ENCODE measurements around the gene GJC2.
"Not testable (repeated sequence)": the region's sequence is repeated elsewhere in the genome, so short reads cannot be mapped to it uniquely, and the experiment has no call there.

Gene GJC2

DNA sequence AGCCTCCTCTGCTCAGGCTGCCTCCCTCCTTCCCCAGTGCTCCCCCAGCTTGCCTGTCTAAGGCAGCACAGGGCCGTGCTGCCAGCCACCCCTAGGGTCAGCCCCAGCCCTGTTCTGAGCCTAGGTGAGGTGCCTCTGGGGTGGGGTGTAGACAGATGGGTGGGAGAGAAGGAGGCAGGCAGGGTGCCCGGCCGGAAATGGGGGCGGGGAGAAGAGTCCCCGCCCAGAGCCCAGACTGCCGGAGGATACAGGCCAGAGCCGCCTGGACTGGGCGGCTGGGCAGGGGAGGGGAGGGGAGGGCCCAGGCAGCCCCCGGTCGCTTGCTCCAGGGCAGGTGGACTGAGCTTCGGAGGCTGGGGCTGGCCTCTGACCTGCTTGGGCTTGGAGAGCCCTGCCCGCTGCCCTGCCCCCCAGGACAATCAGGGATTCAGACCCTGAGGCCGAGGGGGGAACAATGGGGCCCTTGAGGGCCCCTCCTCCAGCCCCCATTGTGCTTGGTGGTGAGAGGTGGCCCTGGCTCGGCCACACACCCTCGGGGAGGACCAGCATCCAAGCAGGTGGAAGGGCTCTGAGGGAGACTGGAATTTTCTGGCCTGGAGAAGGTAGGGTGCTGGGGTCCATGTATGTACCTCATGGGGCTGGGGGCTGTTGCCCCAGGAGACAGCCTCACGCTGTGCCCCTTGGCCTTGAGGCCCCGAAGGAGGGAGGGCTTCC lies at the start of gene GJC2:
Gene GJC2 (plus strand): TSS at position 525 of the 714 bp plus-strand sequence. CDS start 7,829 bp downstream, outside the sequence.
- DNase-seq (ENCODE audit: low read depth in 1 of 2, low spot score in 1 of 2) = no peak

DNA sequence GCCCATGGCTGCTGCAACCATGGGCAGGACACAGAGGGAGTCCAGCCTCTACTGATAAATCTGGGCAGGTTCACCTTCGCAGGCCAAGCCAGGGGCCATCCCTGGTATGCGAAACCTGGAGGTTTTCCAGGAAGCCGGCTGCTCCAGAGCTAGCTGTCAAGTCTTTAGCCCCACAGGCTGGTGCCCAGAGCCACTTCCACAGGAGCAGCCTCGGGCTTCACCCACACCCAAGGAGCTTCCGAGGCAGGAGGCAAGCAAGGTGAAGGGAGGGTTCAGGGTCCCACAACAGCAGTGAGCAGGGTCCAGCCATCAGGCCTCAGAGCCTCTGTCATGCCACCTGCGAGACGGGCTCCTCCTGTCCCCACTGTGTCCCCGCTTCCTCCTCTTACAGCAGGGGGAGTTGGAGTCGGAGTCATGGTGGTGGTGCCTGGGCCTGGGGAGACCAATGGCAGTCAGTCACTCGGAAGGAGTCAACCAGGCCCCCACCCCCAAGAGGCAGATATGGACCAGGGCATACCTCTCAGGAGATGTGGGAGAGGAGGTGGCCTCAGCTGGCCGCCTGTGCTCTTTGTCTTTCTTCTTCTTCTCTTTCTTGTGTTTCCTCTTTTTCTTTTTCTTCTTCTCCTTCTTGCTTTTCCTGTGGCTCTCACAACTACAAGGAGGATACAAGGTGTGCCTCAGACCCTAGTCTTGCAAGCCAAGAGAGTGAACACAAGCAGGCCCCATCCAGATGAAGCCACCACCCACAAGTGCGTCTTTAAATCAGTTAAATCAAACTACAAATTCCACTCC lies 48.7 kb upstream of the GJC2 start:
- no peak for DNase-seq (ENCODE audit: low read depth in 1 of 2, low spot score in 1 of 2)

DNA sequence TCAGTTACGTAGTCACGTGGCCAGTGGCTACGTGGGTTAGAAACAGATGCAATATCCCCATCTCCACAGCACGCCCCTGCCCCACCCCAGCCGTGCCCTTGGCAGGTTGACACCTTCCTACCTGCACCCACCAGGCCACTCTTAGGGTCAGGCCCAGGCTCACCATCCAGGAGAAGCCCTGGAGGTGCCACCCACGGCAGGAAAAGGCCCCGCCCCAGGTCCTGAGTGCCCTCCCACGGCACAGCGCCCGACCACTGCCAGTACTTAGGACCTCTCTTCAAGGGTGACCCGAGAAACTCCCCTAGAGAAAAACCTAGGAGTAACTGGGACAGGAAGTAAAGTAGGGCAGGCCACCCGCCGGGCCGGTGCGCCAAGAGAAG lies 48.1 kb upstream of the GJC2 start:
- no peak for DNase-seq (ENCODE audit: low read depth in 1 of 2, low spot score in 1 of 2)

DNA sequence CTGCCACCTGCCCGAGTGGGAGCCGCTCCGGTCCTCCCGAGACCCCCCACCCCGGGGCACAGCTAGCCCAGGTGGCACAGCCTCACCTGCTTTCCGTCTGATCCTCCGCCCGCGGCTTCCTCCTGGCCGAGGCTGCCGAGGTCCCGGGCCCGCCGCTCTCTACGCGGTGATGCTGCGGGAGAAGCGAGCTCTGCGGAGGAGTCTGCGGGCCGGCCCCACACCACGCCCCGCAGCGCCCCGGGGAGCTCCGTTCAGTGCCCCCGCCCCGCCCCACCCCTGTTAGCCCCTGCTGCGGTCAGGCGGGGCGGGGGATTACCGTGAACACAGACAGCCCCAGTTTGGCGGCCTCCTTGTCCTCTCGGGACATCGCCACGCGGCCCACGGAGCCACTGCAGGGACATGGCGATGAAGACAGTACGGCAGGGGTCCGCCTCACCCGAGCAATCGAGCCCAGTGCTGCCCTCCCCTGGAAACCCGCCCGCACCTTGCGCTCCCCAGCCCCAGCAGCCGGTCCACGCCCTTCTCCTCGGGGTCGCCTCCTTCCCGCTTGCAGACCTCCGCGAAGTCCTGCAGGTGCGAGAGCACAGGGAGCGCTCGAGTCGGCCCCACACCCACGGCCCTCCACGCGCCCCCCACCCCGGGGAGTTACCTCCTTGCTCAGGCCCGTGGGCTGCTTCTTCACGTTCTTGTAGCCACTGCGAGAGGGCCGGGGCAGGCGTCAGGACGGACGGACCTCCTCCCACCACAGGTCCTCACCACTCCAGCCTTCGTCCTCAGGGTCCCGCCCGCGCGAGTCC lies 47.5 kb upstream of the GJC2 start:
- DNase-seq (ENCODE audit: low read depth in 1 of 2, low spot score in 1 of 2) = peak; percentile 37 to 41

DNA sequence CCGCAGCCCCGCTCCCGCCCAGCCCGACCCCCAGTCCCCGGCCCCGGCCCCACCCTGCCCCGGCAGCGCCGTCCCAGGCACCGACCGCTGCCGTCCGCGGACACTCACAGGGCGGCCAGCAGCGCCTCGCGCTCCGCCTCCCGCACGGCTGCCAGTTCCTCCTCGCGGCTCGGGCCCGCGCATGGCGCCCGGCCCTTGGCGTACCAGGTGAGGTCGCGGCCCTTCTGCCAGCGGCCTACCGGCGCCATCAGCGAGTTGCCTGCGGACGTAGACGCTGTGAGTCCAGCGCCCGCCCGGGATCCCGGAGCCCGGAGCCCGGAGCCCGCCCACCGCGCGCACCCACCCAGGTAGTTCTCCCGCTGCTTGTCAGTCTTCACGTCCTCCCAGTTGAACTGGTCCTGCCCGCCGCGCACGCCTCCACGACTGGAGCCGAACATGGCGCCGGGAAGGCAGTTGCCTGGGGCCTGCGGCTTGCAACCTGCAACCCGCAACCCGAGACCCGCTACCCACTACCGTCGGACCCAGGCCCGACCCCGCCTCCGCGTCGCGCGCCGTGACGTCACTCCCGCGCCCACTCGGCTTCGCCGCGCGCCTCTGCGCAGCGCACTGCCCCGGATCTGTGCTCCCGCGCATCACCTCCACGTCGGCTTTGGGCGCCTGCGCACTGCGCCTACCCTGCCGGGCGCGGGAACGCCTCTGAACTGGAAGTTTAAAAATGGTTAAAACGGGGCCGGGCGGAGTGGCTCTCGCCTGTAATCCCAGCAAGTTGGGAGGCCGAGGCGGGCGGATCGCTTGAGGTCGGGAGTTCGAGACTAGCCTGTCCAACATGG lies 46.7 kb upstream of the GJC2 start, which contains the start of gene C1orf35:
Gene C1orf35 (minus strand): TSS at position 535 of the 830 bp plus-strand sequence. CDS start 98 bp downstream, at position 437.
- DNase-seq (ENCODE audit: low read depth in 1 of 2, low spot score in 1 of 2) = peak; percentile 82 to 93

DNA sequence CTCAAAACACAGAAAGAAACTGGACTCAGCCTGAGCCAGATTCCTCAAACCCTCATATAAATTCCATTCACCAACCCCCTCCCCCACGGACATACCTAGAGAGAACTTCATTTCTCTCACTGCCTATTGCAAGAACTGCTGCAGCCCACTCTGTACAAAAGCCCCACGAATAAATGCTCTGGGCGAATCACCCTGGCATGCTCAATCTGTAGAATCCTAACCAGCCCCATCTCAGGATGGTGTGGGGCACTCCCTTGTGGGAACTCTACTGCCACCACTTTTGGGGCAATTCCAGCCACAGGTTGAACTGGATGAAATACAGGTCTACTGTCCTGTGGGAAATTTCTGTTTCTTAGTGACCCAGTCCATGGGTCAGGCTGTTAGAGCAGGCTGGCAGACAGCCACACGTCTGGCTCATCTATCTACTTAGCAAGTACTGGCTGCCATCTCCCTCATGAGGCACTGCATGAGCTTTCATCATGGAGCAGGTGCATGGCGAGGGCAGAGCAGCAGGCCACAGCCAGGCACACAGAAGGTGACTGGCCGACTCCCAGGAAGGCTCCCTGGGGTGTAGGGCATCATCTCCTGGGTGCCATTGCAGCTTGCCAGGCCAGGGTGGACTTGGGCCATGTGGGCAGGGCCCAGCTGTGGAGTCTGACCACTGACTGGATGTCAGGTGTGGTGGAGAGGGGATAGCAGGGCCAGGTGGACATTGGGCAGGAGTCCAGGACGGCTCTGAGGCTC lies 45.0 kb upstream of the GJC2 start:
- DNase-seq (ENCODE audit: low read depth in 1 of 2, low spot score in 1 of 2) = no peak

DNA sequence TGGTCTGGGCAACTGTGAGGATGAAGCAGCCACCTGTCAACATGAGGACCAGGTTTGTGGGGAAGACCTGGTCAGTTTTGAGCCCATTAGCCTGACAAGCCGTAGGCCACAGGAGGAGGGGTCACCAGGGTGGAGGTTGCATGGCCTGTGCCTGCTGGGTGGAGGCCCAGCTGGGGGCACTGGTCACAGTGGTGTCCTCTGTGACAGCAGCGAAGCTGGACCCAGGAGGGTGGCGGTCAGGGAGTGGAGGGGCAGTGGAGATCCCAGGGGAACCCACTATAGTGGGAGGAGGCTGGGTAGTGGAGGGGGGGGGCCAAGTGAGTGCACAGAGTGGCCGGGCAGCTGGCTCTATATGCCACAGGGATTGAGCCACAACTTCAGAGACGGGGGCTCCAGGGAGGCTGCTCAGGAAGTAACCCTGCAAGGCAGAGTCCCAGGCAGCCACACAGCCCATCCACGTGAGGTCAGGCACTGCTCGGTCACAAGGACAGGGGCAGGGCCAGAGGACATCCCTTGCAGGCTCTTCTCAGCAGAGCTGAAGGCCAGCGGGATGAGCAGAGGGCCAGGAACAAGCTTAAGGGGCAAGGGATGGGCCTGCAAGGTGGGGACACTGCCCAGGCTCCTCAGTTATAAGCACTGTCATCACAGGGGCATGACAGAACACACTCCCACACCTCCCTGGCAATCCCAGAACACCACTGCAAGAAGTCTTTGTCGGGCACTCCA lies 44.3 kb upstream of the GJC2 start:
- no peak for DNase-seq (ENCODE audit: low read depth in 1 of 2, low spot score in 1 of 2)

DNA sequence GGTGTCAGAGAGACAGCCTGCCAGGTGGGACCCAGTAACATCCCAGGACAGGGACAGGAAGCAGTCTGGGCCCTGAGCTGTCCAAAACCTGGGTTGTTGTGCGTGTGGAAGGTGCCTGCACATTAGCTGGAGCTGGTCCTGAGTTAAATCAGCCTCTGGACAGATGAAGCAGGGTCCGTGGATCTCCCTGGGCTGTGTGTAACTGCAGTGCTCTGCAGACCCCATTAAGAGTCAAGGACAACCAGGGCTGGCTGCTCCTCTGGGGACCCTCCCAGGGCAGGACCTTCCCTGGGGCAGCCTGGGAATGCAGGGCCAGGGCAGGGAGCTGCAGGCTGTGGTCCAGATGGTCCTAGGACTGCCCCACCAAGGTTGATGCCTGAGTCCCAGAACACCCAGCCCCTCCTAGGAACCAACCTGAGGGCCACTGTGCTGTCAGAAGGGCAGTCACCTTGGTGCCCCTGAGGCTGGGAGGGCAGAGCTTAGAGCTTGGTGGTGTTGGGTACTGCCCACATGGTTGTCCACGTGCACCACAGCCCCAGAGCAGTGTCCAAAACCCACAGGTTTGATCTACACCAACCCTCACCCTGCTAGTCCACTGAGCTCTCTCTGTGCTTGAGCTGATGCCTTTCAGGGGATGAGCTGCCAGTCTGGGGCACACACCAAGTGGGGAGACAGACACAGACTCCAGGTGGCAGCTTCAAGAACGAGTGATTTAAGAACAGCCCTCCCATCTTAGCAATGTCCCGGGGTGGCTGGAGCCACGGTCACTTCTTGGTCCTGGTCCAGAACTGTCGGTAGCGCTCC lies 43.5 kb upstream of the GJC2 start:
- no peak for DNase-seq (ENCODE audit: low read depth in 1 of 2, low spot score in 1 of 2)

DNA sequence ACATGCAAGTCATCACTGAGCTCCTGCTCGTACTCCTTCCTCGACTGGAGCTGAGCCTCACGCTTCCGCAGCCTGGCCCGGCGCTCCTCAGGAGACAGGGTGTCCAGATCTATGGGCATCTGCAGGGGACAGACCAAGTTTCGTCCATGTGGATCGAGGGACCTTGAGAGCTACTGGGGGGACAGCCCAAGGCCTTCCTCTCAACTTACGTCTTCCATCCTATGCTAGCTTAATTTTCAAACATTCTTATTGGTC lies 43.0 kb upstream of the GJC2 start:
- no peak for DNase-seq (ENCODE audit: low read depth in 1 of 2, low spot score in 1 of 2)

DNA sequence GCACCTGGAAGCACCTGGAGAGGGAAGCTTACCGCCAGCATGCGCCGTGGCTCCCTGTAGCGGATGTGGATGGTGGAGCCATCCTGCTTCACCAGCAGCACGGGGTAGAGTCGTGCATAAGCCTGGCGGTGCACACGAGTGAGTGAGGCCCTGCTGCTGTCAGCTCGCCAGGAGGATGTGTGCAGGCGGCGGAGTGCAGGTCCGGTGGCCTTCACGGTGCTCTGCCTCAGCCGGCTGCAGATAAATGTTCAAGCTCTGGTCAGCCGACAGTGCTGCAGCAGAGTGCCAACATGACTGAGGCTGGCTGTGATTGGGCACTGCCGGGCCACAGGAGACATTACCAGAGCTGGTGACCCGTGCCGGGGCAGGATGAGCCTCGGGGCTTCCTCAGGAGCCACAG lies 42.1 kb upstream of the GJC2 start:
- DNase-seq (ENCODE audit: low read depth in 1 of 2, low spot score in 1 of 2) = no peak

DNA sequence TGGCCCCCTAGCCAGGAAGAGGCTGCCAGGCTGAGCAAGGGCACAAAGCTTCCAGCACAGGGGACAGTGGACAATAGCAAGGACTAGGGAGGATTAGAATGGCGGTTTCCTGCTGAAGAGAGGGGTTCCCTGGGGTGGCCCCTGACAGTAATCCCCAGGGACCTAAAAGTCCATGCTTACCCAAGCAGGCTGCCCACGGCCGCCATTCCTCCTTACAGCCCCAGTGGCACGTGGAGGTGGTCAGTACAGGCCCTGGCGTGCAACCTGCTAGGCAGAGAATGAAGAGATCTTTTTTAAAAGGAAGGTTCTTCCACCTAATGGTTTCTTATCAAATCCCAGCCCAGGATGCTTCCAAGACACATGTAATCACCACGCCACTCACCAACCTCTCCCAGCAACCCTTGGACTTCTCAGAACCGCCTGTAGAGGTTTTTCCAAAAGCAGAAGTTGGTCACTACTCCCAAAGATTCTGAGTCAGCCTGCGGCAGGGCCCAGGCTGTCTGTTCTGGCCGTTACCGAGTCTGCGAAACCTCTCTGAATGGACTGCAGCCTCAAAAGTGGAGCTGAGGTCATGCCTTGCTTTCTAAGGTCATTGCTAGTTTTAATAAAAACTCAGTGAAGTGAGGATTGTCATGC lies 41.6 kb upstream of the GJC2 start:
- DNase-seq (ENCODE audit: low read depth in 1 of 2, low spot score in 1 of 2) = no peak

DNA sequence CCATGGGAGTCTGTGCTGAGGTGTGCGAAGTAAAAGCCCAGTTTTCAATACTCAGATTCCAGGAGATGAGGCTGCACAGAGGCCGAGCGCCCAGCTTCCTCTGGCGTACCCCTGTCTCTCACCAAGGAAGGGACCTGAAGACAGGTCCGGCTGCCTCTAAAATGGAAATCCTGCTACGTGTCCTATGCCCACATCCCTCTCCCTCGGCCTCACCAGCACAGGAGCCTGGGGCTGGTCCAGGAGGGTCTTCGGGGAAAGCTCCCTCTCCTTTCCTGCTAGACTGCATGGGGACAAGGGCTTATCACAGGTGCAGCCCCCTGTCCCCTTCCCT lies 41.0 kb upstream of the GJC2 start:
- DNase-seq (ENCODE audit: low read depth in 1 of 2, low spot score in 1 of 2) = no peak

DNA sequence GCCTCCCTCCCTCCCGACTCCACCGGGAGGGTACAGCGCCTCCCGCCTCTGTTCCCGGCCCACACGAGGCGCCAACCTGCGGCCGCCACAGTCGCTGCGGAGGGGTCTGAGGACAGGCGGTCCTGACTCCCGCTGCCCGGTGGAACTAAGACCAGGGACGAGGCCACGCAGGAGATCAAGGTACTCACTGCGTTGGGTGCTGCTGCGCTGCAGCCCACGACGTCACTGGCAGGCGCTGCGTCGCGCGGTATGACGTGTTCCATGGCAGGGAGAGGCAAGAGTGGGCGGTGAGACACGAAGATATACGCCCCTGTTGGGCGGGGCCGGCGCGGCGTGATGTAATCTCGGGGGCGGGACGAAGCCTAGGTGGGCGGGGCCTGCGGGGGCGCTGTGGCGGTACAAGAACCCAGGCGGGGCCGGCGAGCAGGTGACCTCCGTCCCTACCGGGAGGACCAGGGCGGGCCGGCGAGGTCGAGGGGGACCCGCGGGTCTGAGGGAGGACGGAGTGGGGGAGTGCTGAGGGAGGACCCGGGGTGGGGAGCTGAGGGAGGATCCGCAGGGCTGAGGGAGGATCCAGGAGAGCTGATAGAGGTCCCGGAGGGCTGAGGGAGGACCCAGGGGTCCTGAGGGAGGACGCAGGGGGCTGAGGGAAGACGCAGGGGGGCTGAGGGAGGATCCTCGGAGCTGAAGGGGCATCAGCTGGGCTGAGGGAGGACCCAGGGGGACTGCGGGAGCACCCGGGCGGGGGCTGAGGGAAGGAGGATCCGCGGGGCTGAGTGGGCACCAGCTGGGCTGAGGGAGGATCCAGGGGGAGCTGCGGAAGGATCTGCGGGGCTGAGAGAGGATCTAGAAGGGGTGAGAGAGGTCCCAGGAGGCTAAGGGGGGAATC lies 40.4 kb upstream of the GJC2 start, which contains the start of gene MRPL55:
Gene MRPL55 (minus strand): TSS at position 227 of the 889 bp plus-strand sequence. CDS start 1,039 bp downstream, outside the sequence.
- peak; percentile 98 to 99 for DNase-seq (ENCODE audit: low read depth in 1 of 2, low spot score in 1 of 2)

DNA sequence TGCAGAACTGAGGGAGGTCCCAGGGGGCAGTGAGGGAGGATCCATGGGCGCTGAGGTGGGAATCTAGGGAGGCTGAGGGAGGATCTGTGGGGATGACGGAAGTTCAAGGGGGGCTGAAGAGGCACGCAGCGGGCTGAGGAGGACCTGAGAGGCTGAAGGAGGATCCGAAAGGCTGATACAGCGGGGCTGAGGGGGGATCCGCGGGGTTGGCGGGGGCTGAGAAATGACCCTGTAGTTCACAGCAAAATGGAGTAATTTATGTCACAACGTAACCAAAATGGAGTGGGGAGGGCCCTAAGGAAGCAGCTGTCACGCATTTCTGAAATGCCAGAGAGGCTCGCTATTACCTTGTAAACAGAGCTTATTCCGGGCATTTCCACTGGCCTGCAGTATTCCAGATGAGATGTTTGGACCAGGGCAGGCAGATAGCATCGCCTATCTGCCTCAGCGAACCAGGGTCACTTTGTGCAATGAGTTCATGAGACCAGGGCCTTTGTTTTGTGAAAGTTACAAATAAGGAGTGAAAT lies 39.7 kb upstream of the GJC2 start:
- DNase-seq (ENCODE audit: low read depth in 1 of 2, low spot score in 1 of 2) = no peak

DNA sequence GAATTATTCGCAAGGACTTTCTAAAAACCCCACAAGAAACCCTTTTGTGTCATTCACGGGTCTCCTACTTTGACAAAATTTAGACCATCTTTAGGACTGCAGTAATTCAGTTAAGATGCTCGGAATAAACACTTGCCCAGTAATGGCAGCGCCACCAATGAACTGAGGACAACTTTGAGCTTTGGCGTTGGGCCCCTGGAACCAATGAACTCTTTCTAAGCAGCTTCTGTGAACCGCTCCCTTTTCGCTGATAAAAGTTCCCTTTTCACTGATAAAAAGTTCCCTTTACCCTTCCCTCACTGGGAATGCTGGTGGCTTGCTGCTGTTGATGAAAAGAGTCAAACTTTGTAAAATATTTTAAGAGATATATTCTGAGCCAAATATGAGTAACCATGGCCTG lies 39.2 kb upstream of the GJC2 start:
- no peak for DNase-seq (ENCODE audit: low read depth in 1 of 2, low spot score in 1 of 2)

DNA sequence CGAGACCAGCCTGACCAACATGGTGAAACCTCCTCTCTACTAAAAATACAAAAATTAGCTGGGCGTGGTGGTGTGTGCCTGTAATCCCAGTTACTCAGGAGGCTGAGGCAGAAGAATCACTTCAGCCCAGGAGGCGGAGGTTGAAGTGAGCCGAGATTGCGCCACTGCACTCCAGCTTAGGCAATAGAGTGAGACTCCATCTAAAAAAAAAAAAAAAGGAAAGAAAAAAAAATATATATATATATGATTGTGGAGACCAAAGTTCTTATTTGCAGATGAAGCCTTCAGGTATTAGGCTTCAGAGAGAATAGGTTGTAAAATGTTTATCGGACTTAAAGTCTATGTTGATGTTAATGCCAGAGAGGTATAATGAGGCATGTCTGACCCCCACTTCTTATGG lies 38.4 kb upstream of the GJC2 start:
- DNase-seq (ENCODE audit: low read depth in 1 of 2, low spot score in 1 of 2) = not testable (repeated sequence)

DNA sequence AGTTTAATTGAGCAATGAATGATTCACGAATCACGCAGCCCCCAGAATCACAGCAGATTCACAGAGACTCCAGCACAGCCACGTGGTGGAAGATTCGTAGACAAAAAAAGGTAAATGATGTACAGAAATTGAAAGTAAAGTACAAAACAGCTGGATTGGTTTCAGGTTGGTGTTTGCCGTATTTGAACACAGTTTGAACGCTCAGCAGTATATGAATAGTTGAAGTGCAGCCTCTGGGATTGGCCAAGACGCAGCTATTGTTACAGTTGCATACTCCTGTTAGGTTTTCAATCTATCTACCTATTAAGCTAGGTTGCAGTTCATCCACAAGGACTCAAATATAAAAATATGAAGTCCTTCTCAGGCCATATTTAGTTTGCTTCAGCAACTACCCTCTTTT lies 37.6 kb upstream of the GJC2 start:
- no peak for DNase-seq (ENCODE audit: low read depth in 1 of 2, low spot score in 1 of 2)
